T-cell (primary cell): Measurements from ENCODE around the gene DHRSX. TPM values are rescaled to one million over a fixed set of nuclear protein-coding genes. Genes with fewer than 3 reads are reported as not detected.
"Not testable (repeated sequence)": the region's sequence is repeated elsewhere in the genome, so short reads cannot be mapped to it uniquely, and the experiment has no call there.

Source experiments
- ATAC-seq, 4 experiments: fragments of 200-7000 bp in 3 of 4; fragments of 150-1000 bp in 1 of 4; cut with Tn5 transposase; replicated peaks in 1 of 4; 1 replicate in 3 of 4; 2 replicates in 1 of 4; pipeline ENCODE4 v1.10.0; 2021; ENCODE audit warnings: moderate library complexity in 3 of 4, mild to moderate bottlenecking in 2 of 4, moderate number of reproducible peaks in 1 of 4
- CTCF ChIA-PET, 2 donors: fragments of 300-600 bp; sonication (Branson Sonifier 250); formaldehyde crosslinking; loops; one replicate each; lab custom pipeline; 2022; ENCODE audit warnings: antibody characterized with exemption in 2 of 2; lab: Charles Lee
- POLR2A ChIA-PET, 2 donors: fragments of 300-600 bp; sonication (Branson Sonifier 250); formaldehyde crosslinking; loops; one replicate each; lab custom pipeline; 2022; ENCODE audit warnings: antibody characterized with exemption in 2 of 2; lab: Charles Lee
- DNase-seq, 35 experiments: peaks; one replicate each; pipeline versions ENCODE4 v3.0.0 to v3.0.0-alpha.2; 2013 to 2023
- H3K27ac ChIP-seq: one replicate; pipeline ENCODE4 v1.5.1; 2013; ENCODE audit warnings: low read length
- H3K27me3 ChIP-seq, 2 experiments: replicated peaks in 1 of 2; 1 replicate in 1 of 2; 2 replicates in 1 of 2; pipeline versions ENCODE4 v1.6.1 to v1.7.0; 2013; ENCODE audit warnings: low read length in 1 of 2, mixed read lengths in 1 of 2; ENCODE audit not compliant: control insufficient read depth in 2 of 2, insufficient read depth in 2 of 2; ENCODE audit errors: extremely low read depth in 1 of 2
- H3K36me3 ChIP-seq, 2 donors: 1 replicate in 1 of 2; 2 replicates in 1 of 2; pipeline versions ENCODE4 v1.6.1 to v1.7.0; 2013; ENCODE audit warnings: low read length in 1 of 2; ENCODE audit not compliant: control insufficient read depth in 2 of 2, insufficient read depth in 1 of 2; ENCODE audit errors: extremely low read depth in 1 of 2
- H3K4me1 ChIP-seq, 2 experiments: 1 replicate in 1 of 2; 2 replicates in 1 of 2; pipeline versions ENCODE4 v1.6.1 to v1.7.0; 2013; ENCODE audit warnings: low read length in 2 of 2, mixed read lengths in 1 of 2; ENCODE audit not compliant: insufficient read depth in 2 of 2, control insufficient read depth in 1 of 2; ENCODE audit errors: extremely low read depth in 1 of 2
- H3K4me3 ChIP-seq, 2 donors: 1 replicate in 1 of 2; 2 replicates in 1 of 2; pipeline versions ENCODE4 v1.5.1 to v1.7.0; 2013; ENCODE audit warnings: mild to moderate bottlenecking in 2 of 2, low read length in 1 of 2, moderate library complexity in 1 of 2; ENCODE audit not compliant: control insufficient read depth in 1 of 2; ENCODE audit errors: extremely low read depth in 1 of 2
- H3K9me3 ChIP-seq: 2 replicates; pipeline ENCODE4 v1.7.0; 2013
- H3K27ac Mint-ChIP-seq, 2 donors: one replicate each; pipeline ENCODE4 v1.8.0; 2020 to 2021; ENCODE audit warnings: mild to moderate bottlenecking in 2 of 2, mixed read lengths in 2 of 2
- H3K27me3 Mint-ChIP-seq, 2 donors: one replicate each; pipeline ENCODE4 v1.8.0; 2021 to 2022; ENCODE audit warnings: mixed read lengths in 2 of 2
- H3K36me3 Mint-ChIP-seq: one replicate; pipeline ENCODE4 v1.8.0; 2021; ENCODE audit warnings: mixed read lengths
- H3K4me1 Mint-ChIP-seq, 3 donors: one replicate each; pipeline ENCODE4 v1.8.0; 2020 to 2022; ENCODE audit warnings: mixed read lengths in 3 of 3, mild to moderate bottlenecking in 1 of 3
- H3K4me3 Mint-ChIP-seq, 3 donors: one replicate each; pipeline ENCODE4 v1.8.0; 2020 to 2022; ENCODE audit warnings: mild to moderate bottlenecking in 3 of 3, mixed read lengths in 3 of 3, moderate library complexity in 3 of 3
- H3K9me3 Mint-ChIP-seq, 3 donors: one replicate each; pipeline ENCODE4 v1.8.0; 2020 to 2022; ENCODE audit warnings: mixed read lengths in 3 of 3
- WGBS: methylation state at CpG from one replicate; pipeline ENCODE4 v1.1.5; 2013; ENCODE audit warnings: missing lambda C conversion rate; ENCODE audit not compliant: insufficient coverage; 5-methylcytosine and 5-hydroxymethylcytosine counted together
- total RNA-seq, 35 experiments: library from RNA in 6 of 35; stranded (reverse) in 6 of 35; fragments of 120-200 nt in 1 of 35; gene quantifications; one replicate each; pipeline versions ENCODE4 v1.2.1 to v1.2.4 and lab custom pipeline; 2013 to 2026

The DHRSX gene
- total RNA-seq, 5 donors from 2014 or later (not counting 1 experiment from before 2014, with no cell fraction given) = 13.2 to 20.0 (median 15.9) TPM

DNA sequence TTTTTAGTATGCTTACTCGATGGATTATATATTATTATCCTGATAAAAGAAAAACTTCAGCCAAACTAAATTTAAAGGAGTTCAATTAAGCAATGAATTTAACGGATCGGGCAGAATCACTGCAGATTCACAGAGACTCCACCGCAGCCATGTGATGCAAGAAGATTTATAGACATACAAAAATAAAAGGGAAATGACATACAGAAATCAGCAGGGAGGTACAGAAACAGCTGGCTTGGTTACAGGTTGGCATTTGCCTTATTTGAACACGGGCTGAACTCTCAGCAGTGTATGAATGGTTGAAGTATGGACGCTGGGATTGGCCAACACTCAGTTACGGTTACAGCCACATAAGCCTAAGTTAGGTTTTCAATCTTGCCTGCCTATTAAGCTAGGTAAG lies 35.4 kb upstream of the DHRSX start:
- Mint-ChIP-seq H3K9me3 (peaks cover 0 to 4% (median 0%) of the 10 kb centered on the region in 3 donors), H3K36me3 (no peaks in the 10 kb centered on the region), H3K27me3 (peaks cover 7 to 10% of the 10 kb centered on the region in 2 donors), H3K4me3 (no peak overlapping the region), H3K4me1 (no peaks in the 10 kb centered on the region), H3K27ac (no peak overlapping the region)
- 0% methylated on average over 1 of the region's 7 CpGs for WGBS
- no peak overlapping the region for H3K4me3 ChIP-seq
- H3K9me3 ChIP-seq = no peaks in the 10 kb centered on the region
- POLR2A ChIA-PET = no interaction called here
- no peaks in the 10 kb centered on the region for H3K36me3 ChIP-seq
- CTCF ChIA-PET = no interaction called here
- no peaks in the 10 kb centered on the region for H3K4me1 ChIP-seq
- no peak for ATAC-seq
- H3K27ac ChIP-seq = no peak overlapping the region
- no peak for DNase-seq
- peaks cover 0 to 4% of the 10 kb centered on the region in 2 experiments for H3K27me3 ChIP-seq

DNA sequence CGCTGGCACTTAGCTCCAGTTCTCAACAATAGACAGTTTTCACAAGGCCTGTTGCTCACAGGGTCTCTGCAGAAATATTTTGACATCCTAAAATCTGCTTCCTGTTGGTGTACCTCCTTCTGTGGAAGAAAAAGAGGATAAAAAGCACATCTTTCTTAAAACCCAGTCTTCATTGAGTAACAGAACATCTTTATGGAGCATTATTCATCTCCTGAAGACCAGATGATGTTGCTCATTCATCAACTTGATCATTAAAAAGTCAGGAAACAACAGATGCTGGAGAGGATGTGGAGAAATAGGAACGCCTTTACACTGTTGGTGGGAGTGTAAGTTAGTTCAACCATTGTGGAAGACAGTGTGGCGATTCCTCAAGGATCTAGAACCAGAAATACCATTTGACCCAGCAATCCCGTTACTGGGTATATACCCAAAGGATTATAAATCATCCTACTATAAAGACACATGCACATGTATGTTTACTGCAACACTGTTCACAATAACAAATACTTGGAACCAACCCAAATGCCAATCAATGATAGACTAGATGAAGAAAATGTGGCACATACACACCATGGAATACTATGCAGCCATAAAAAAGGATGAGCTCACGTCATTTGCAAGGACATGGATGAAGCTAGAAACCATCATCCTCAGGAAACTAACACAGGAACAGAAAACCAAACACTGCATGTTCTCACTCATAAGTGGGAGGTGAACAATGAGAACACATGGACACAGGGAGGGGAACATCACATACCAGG lies 33.7 kb upstream of the DHRSX start:
- H3K4me3 Mint-ChIP-seq, CTCF ChIA-PET, H3K36me3 Mint-ChIP-seq, DNase-seq, H3K27me3 ChIP-seq, H3K27ac ChIP-seq, H3K4me1 Mint-ChIP-seq, H3K36me3 ChIP-seq, H3K4me1 ChIP-seq, POLR2A ChIA-PET, H3K9me3 ChIP-seq, H3K27ac Mint-ChIP-seq, H3K9me3 Mint-ChIP-seq, ATAC-seq, H3K4me3 ChIP-seq, H3K27me3 Mint-ChIP-seq: not testable (repeated sequence)
- WGBS = no CpG with 5 or more reads among the region's 5 CpGs

DNA sequence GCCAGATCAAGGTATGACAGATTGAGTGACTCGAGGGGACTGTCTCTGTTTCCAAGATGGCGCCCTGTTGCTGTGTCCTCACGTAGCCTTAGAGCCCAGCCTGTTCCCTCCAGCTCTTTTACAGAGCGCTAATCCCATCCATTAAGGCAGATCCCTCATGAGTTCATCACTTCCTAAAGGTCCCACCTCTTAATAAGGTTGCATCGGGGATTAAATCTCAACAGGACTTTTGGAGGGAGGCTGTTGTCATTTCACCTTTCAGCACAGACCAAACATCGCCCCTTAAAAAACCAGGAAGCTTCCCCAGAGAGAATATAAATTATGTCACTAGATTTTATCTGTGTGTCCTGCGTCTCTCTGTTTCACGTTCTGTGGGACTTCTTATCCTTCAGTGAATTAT lies 32.6 kb upstream of the DHRSX start:
- Mint-ChIP-seq H3K4me1 (no peaks in the 10 kb centered on the region), H3K4me3 (no peak overlapping the region), H3K27ac (no peak overlapping the region), H3K27me3 (peaks cover 4 to 9% of the 10 kb centered on the region in 2 donors), H3K9me3 (peaks cover 0 to 4% (median 0%) of the 10 kb centered on the region in 3 donors), H3K36me3 (no peaks in the 10 kb centered on the region)
- Histone ChIP-seq H3K4me3 (no peak overlapping the region), H3K27me3 (peaks cover 0 to under 1% of the 10 kb centered on the region in 2 experiments), H3K9me3 (no peaks in the 10 kb centered on the region), H3K36me3 (no peaks in the 10 kb centered on the region), H3K4me1 (no peaks in the 10 kb centered on the region), H3K27ac (no peak overlapping the region)
- ATAC-seq (no peak), DNase-seq (no peak)
- POLR2A ChIA-PET = no interaction called here
- WGBS = 67% methylated on average over 3 of the region's 8 CpGs
- CTCF ChIA-PET = no interaction called here

DNA sequence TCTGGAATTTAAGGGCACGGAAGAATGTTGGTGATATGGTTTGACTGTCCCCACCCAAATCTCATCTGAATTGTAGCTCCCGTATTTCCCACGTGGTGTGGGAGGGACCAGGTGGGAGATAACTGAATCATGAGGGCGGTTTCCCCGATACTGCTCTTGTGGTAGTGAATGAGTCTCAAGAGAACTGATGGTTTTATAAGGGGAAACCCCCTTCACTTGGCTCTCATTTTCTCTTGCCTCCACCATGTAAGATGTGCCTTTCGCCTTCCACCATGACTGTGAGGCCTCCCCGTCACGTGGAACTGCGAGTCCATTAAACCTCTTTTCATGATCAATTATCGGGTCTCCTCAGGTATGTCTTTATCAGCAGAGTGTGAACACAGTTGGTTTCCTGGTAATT lies 25.6 kb upstream of the DHRSX start:
- H3K9me3 Mint-ChIP-seq = no peaks in the 10 kb centered on the region
- no peaks in the 10 kb centered on the region for H3K36me3 Mint-ChIP-seq
- DNase-seq = no peak
- Histone ChIP-seq H3K4me3 (no peak overlapping the region), H3K4me1 (no peaks in the 10 kb centered on the region), H3K36me3 (no peaks in the 10 kb centered on the region), H3K9me3 (no peaks in the 10 kb centered on the region), H3K27ac (no peak overlapping the region), H3K27me3 (peaks cover 0 to 10% of the 10 kb centered on the region in 2 experiments)
- ChIA-PET CTCF (no interaction called here), POLR2A (no interaction called here)
- H3K4me1 Mint-ChIP-seq = peaks cover 0 to 3% (median 0%) of the 10 kb centered on the region in 3 donors
- ATAC-seq = no peak
- WGBS = 93% methylated on average over 3 of the region's 10 CpGs
- H3K27me3 Mint-ChIP-seq = peaks cover 22 to 23% of the 10 kb centered on the region in 2 donors
- H3K27ac Mint-ChIP-seq = no peak overlapping the region
- H3K4me3 Mint-ChIP-seq = no peak overlapping the region

DNA sequence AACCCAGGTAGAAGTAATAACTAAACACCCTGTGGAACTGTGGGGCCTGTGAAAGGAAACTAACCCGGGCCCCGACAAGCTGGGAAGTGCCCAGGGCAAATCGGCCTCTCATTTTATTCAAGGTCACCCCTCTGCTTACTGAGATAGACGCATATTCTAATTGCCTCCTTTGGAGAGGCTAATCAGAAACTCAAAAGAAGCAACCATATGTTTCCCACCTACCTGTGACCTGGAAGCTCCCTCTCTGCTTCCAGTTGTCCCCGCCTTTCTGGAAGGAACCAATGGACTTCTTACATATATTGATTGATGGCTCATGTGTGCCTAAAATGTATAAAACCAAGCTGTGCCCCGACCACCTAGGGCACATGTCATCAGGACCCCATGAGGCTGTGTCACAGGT lies 23.1 kb upstream of the DHRSX start:
- Histone ChIP-seq H3K27me3 (peaks cover 0 to 10% of the 10 kb centered on the region in 2 experiments), H3K4me1 (no peaks in the 10 kb centered on the region), H3K9me3 (no peaks in the 10 kb centered on the region), H3K27ac (no peak overlapping the region), H3K4me3 (no peak overlapping the region), H3K36me3 (no peaks in the 10 kb centered on the region)
- no peak for ATAC-seq
- Mint-ChIP-seq H3K9me3 (no peaks in the 10 kb centered on the region), H3K27me3 (peaks cover 22 to 23% of the 10 kb centered on the region in 2 donors), H3K36me3 (no peaks in the 10 kb centered on the region), H3K27ac (no peak overlapping the region), H3K4me3 (no peak overlapping the region), H3K4me1 (peaks cover 0 to 4% (median 0%) of the 10 kb centered on the region in 3 donors)
- no peak for DNase-seq
- ChIA-PET POLR2A (no interaction called here), CTCF (no interaction called here)
- WGBS = 93% methylated on average over 4 of the region's 6 CpGs

DNA sequence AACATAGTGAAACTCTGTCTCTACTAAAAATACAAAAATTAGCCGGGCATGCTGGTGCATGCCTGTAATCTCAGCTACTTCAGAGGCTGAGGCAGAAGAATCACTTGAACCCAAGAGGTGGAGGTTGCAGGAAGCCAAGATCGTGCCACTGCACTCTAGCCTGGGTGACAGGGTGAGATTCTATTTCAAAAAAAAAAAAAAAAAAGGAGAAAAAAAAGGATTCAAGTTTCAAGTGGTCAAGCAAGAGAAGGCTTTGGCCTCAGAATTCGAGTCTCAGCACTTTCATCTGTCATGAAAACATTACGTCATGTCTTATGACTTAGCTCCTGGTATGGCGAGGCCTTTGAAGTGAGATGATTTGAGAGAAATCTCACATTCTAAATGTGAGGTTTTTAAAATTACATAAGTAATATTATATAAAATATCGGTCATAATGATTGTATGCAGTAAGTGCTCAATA lies 21.2 kb upstream of the DHRSX start:
- Mint-ChIP-seq H3K27ac (no peak overlapping the region), H3K9me3 (no peaks in the 10 kb centered on the region), H3K36me3 (no peaks in the 10 kb centered on the region), H3K4me1 (peaks cover 0 to 4% (median under 1%) of the 10 kb centered on the region in 3 donors), H3K4me3 (no peak overlapping the region), H3K27me3 (peaks cover 17 to 22% of the 10 kb centered on the region in 2 donors)
- no peaks in the 10 kb centered on the region for H3K4me1 ChIP-seq
- H3K27me3 ChIP-seq = peaks cover 0 to 3% of the 10 kb centered on the region in 2 experiments
- H3K4me3 ChIP-seq = no peak overlapping the region
- no peak for DNase-seq
- 70% methylated on average over 2 of the region's 6 CpGs for WGBS
- POLR2A ChIA-PET = no interaction called here
- ATAC-seq = no peak
- CTCF ChIA-PET = no interaction called here
- H3K27ac ChIP-seq = no peak overlapping the region
- no peaks in the 10 kb centered on the region for H3K36me3 ChIP-seq
- no peaks in the 10 kb centered on the region for H3K9me3 ChIP-seq
